ENCODE results near the gene TCTA.

Gene TCTA

GRCh38 chr3:49410846-49411534 is 1.2 kb upstream of the TCTA start:
- FAIRE-seq: no peak

- FAIRE-seq: no peak
Observed at GRCh38 chr3:49411535-49411967, 672 bp upstream of the TCTA start.

GRCh38 chr3:49412632-49413337 is 562 bp downstream of the TCTA start:
- no peak for FAIRE-seq

- no peak for FAIRE-seq
Observed at GRCh38 chr3:49413338-49413734, 1.1 kb downstream of the TCTA start.

- no peak for FAIRE-seq
Observed at GRCh38 chr3:49414753-49415152, 2.5 kb downstream of the TCTA start.

- no peak for FAIRE-seq
Observed at GRCh38 chr3:49415931-49416601, 3.8 kb downstream of the TCTA start.

- no peak for FAIRE-seq
Observed at GRCh38 chr3:49416867-49417266, 4.6 kb downstream of the TCTA start.

GRCh38 chr3:49417516-49418120 is 5.4 kb downstream of the TCTA start:
- FAIRE-seq: no peak

GRCh38 chr3:49421890-49422378 is 9.7 kb downstream of the TCTA start:
- FAIRE-seq: no peak

GRCh38 chr3:49422379-49423248 is 10.4 kb downstream of the TCTA start, which contains the start of gene AMT:
AMT (minus strand) TSS chr3:49422473; CDS start chr3:49422450, 23 bp downstream.
- FAIRE-seq: no peak

GRCh38 chr3:49424816-49425215 is 12.6 kb downstream of the TCTA start:
- FAIRE-seq: no peak

- no peak for FAIRE-seq
Observed at GRCh38 chr3:49427586-49427985, 15.4 kb downstream of the TCTA start.

- no peak for FAIRE-seq
Observed at GRCh38 chr3:49428752-49429080, 16.5 kb downstream of the TCTA start.

GRCh38 chr3:49434731-49435130 is 22.5 kb downstream of the TCTA start:
- FAIRE-seq: no peak

GRCh38 chr3:49445391-49445790 is 33.2 kb downstream of the TCTA start:
- no peak for FAIRE-seq

- FAIRE-seq: no peak
Observed at GRCh38 chr3:49453621-49454020, 41.4 kb downstream of the TCTA start.

- FAIRE-seq: no peak
Observed at GRCh38 chr3:49454458-49454857, 42.2 kb downstream of the TCTA start.

GRCh38 chr3:49454898-49455681 is 42.9 kb downstream of the TCTA start:
- FAIRE-seq: no peak

GRCh38 chr3:49456466-49456865 is 44.2 kb downstream of the TCTA start:
- no peak for FAIRE-seq

GRCh38 chr3:49460188-49460890 is 48.1 kb downstream of the TCTA start:
- no peak for FAIRE-seq

GRCh38 chr3:49460956-49461355 is 48.7 kb downstream of the TCTA start:
- no peak for FAIRE-seq

Data from colon (tissue), 2 donors.